ENCODE results near the gene LNX1.

Gene LNX1

GRCh38 chr4:53505947-53506346 lies 85.3 kb downstream of the LNX1 start:
- DNase-seq (ENCODE audit: extremely low read depth, low read depth), result no peak
- peak; percentile 22 for TF ChIP-seq CTCF (IDR thresholded peaks at IDR 0.05; ENCODE audit: low read depth, low read length)

GRCh38 chr4:53502094-53502493 lies 89.2 kb downstream of the LNX1 start:
- no peak for DNase-seq (ENCODE audit: extremely low read depth, low read depth)
- no peak for TF ChIP-seq CTCF (IDR thresholded peaks at IDR 0.05; ENCODE audit: low read depth, low read length)

- no peak for DNase-seq (ENCODE audit: extremely low read depth, low read depth)
- TF ChIP-seq CTCF (IDR thresholded peaks at IDR 0.05; ENCODE audit: low read depth, low read length), result no peak
Measured at GRCh38 chr4:53501561-53501960, 89.7 kb downstream of the LNX1 start.

- DNase-seq (ENCODE audit: extremely low read depth, low read depth), result no peak
- TF ChIP-seq CTCF (IDR thresholded peaks at IDR 0.05; ENCODE audit: low read depth, low read length), result no peak
Measured at GRCh38 chr4:53500546-53500945, 90.7 kb downstream of the LNX1 start.

- TF ChIP-seq CTCF (IDR thresholded peaks at IDR 0.05; ENCODE audit: low read depth, low read length), result no peak
- no peak for DNase-seq (ENCODE audit: extremely low read depth, low read depth)
Measured at GRCh38 chr4:53499791-53500190, 91.5 kb downstream of the LNX1 start.

- DNase-seq (ENCODE audit: extremely low read depth, low read depth), result no peak
- no peak for TF ChIP-seq CTCF (IDR thresholded peaks at IDR 0.05; ENCODE audit: low read depth, low read length)
Measured at GRCh38 chr4:53498706-53499105, 92.6 kb downstream of the LNX1 start.

GRCh38 chr4:53497487-53498244 lies 93.6 kb downstream of the LNX1 start:
- peak; percentile 40 for TF ChIP-seq CTCF (IDR thresholded peaks at IDR 0.05; ENCODE audit: low read depth, low read length)
- peak; percentile 64 for DNase-seq (ENCODE audit: extremely low read depth, low read depth)

Measured in AG09319 (cell line).